GM12878 (cell line): ENCODE results near the gene TOPAZ1. TPM values are rescaled to one million over a fixed set of nuclear protein-coding genes. Genes with fewer than 3 reads are reported as not detected.

Experiments
- ATAC-seq: fragments of 200-7000 bp; cut with Tn5 transposase; 3 replicates; pipeline ENCODE4 v1.9.1; 2020; ENCODE audit warnings: mild to moderate bottlenecking, moderate library complexity
- BruUV-seq: library from RNA; stranded (reverse); fragments of 400-500 nt; replicated peaks from 2 replicates; lab custom pipeline; 2021; lab: Mats Ljungman, UMichigan
- CTCF ChIA-PET: fragments of 300-600 bp; sonication (Branson Sonifier 250); formaldehyde crosslinking; extraction: SDS; loops from one replicate; lab custom pipeline; 2021; ENCODE audit warnings: inconsistent platforms; lab: Yijun Ruan, JAX
- POLR2A ChIA-PET: fragments of 350-600 bp; formaldehyde crosslinking; extraction: SDS; loops from one replicate; lab custom pipeline; 2021; ENCODE audit warnings: inconsistent platforms; lab: Charles Lee
- RAD21 ChIA-PET: fragments of 300-600 bp; sonication (Branson Sonifier 250); formaldehyde crosslinking; loops from one replicate; lab custom pipeline; 2023; ENCODE audit warnings: antibody characterized with exemption; ENCODE audit not compliant: unreplicated experiment; lab: Charles Lee
- SMC1A ChIA-PET: fragments of 300-600 bp; sonication (Branson Sonifier 250); formaldehyde crosslinking; loops from one replicate; lab custom pipeline; 2023; ENCODE audit not compliant: unreplicated experiment, uncharacterized antibody; lab: Charles Lee
- DNase-seq: peaks from one replicate; pipeline ENCODE4 v3.0.0-alpha.2; 2011; ENCODE audit warnings: low read depth, low spot score
- FAIRE-seq: peaks from 3 replicates; lab custom pipeline; 2011; peaks lifted over from hg19 to GRCh38; lab: Jason Lieb, UNC
- H2AFZ ChIP-seq: 2 replicates; pipeline ENCODE4 v1.6.0; 2011; ENCODE audit warnings: low read depth, low read length, control low read depth; ENCODE audit not compliant: control insufficient read depth
- H3K27ac ChIP-seq: 2 replicates; pipeline ENCODE4 v1.5.1; 2011; ENCODE audit warnings: control low read depth; ENCODE audit not compliant: control insufficient read depth, insufficient read depth
- H3K27me3 ChIP-seq, 2 experiments: replicated peaks in 1 of 2; 2 replicates each; pipeline versions ENCODE4 v1.6.0 to v1.6.1; 2011; ENCODE audit warnings: low read length in 1 of 2; ENCODE audit not compliant: control insufficient read depth in 2 of 2, insufficient read depth in 2 of 2
- H3K36me3 ChIP-seq, 2 experiments: 2 replicates each; pipeline ENCODE4 v1.5.1; 2011; ENCODE audit warnings: low read length in 1 of 2; ENCODE audit not compliant: control insufficient read depth in 2 of 2, insufficient read depth in 2 of 2
- H3K4me1 ChIP-seq: 2 replicates; pipeline ENCODE4 v1.6.1; 2011; ENCODE audit warnings: mild to moderate bottlenecking, low read length, moderate library complexity, mixed read lengths; ENCODE audit not compliant: control insufficient read depth, insufficient read depth
- H3K4me2 ChIP-seq: 2 replicates; pipeline ENCODE4 v1.6.0; 2011; ENCODE audit warnings: control low read depth; ENCODE audit not compliant: control insufficient read depth, insufficient read depth
- H3K4me3 ChIP-seq: fragments of 200-600 bp; sonication (generic); 2 replicates; pipeline ENCODE4 v1.5.1; 2016
- H3K79me2 ChIP-seq: 2 replicates; pipeline ENCODE4 v1.6.0; 2011; ENCODE audit warnings: low read length; ENCODE audit not compliant: control insufficient read depth, insufficient read depth
- H3K9ac ChIP-seq: 2 replicates; pipeline ENCODE4 v1.8.0; 2011; ENCODE audit warnings: low read length, control low read depth, mixed read lengths; ENCODE audit not compliant: control insufficient read depth, insufficient read depth
- H3K9me3 ChIP-seq: replicated peaks from 3 replicates; pipeline ENCODE4 v1.5.1; 2011; ENCODE audit warnings: mild to moderate bottlenecking, low read length; ENCODE audit not compliant: control insufficient read depth, insufficient read depth
- H4K20me1 ChIP-seq: 2 replicates; pipeline ENCODE4 v1.6.0; 2011; ENCODE audit not compliant: control insufficient read depth, insufficient read depth
- CBFB ChIP-seq: IDR thresholded peaks from 2 replicates; pipeline ENCODE4 v1.6.1; 2016; ENCODE audit warnings: antibody characterized with exemption, low read depth
- FOS ChIP-seq: IDR thresholded peaks from 3 replicates; pipeline ENCODE4 v1.6.1; 2011; ENCODE audit warnings: borderline replicate concordance; ENCODE audit not compliant: insufficient read length; ENCODE audit errors: extremely low read depth
- FOXM1 ChIP-seq: IDR thresholded peaks from 2 replicates; pipeline ENCODE4 v1.6.1; 2012; ENCODE audit warnings: low read depth, mild to moderate bottlenecking, inconsistent platforms, low read length, moderate library complexity
- HDGF ChIP-seq: fragments of 450-650 bp; IDR thresholded peaks from 2 replicates; pipeline ENCODE4 v1.6.1; 2016; ENCODE audit warnings: antibody characterized with exemption
- JUNB ChIP-seq: IDR thresholded peaks from 2 replicates; pipeline ENCODE4 v1.6.1; 2016; ENCODE audit warnings: antibody characterized with exemption, mild to moderate bottlenecking
- NR2F1 ChIP-seq: fragments of 450-650 bp; conservative IDR thresholded peaks from 2 replicates; pipeline ENCODE4 v1.6.1; 2017; ENCODE audit warnings: mild to moderate bottlenecking
- POU2F2 ChIP-seq: IDR thresholded peaks from 3 replicates; pipeline ENCODE4 v1.6.1; 2011; ENCODE audit warnings: low read depth, mild to moderate bottlenecking, low read length, borderline replicate concordance
- RAD21 ChIP-seq: IDR thresholded peaks from 2 replicates; pipeline ENCODE4 v1.6.1; 2011; ENCODE audit warnings: mild to moderate bottlenecking, low read depth, low read length, moderate library complexity; ENCODE audit not compliant: insufficient read depth
- RAD51 ChIP-seq: fragments of 450-650 bp; IDR thresholded peaks from 2 replicates; pipeline ENCODE4 v1.6.1; 2016; ENCODE audit warnings: moderate library complexity, mild to moderate bottlenecking, inconsistent platforms
- SIX5 ChIP-seq: IDR thresholded peaks from 2 replicates; pipeline ENCODE4 v1.6.1; 2011; ENCODE audit warnings: mild to moderate bottlenecking, low read depth, low read length, moderate library complexity; ENCODE audit not compliant: severe bottlenecking
- SRF ChIP-seq, 2 experiments: IDR thresholded peaks; 2 replicates each; pipeline ENCODE4 v1.6.1; 2011; ENCODE audit warnings: low read depth in 2 of 2, low read length in 2 of 2, mild to moderate bottlenecking in 1 of 2, moderate library complexity in 1 of 2
- STAT1 ChIP-seq: fragments of 450-650 bp; conservative IDR thresholded peaks from 2 replicates; pipeline ENCODE4 v1.6.1; 2014; ENCODE audit warnings: antibody characterized with exemption, mild to moderate bottlenecking
- TBL1XR1 ChIP-seq: IDR thresholded peaks from 2 replicates; pipeline ENCODE4 v1.6.1; 2012; ENCODE audit warnings: low read depth, low read length, improper control_type of control experiment
- ZBTB40 ChIP-seq: fragments of 450-650 bp; IDR thresholded peaks from 2 replicates; pipeline ENCODE4 v1.6.1; 2016; ENCODE audit warnings: mild to moderate bottlenecking, moderate library complexity, borderline replicate concordance
- ZNF207 ChIP-seq: fragments of 450-650 bp; IDR thresholded peaks from 2 replicates; pipeline ENCODE4 v1.6.1; 2014; ENCODE audit warnings: antibody characterized with exemption, mild to moderate bottlenecking, borderline replicate concordance
- ZNF687 ChIP-seq: fragments of 450-650 bp; IDR thresholded peaks from 2 replicates; pipeline ENCODE4 v1.6.1; 2017; ENCODE audit warnings: mild to moderate bottlenecking, moderate library complexity
- WGBS: methylation state at CpG from one replicate; pipeline ENCODE4 v1.1.6; 2016; ENCODE audit warnings: low lambda C conversion rate; ENCODE audit not compliant: insufficient replicate concordance, insufficient coverage; ENCODE audit errors: missing lambda C conversion rate; 5-methylcytosine and 5-hydroxymethylcytosine counted together
- in situ Hi-C: fragments of 300-500 bp; cut with MboI; formaldehyde crosslinking; loops from 9 replicates; pipeline ENCODE4 v1.14.3; 2018; ENCODE audit warnings: mixed read lengths
- intact Hi-C: fragments of 100-400 bp; cut with micrococcal nuclease; formaldehyde crosslinking; loops from one replicate; pipeline ENCODE4 v1.14.2; 2022; ENCODE audit not compliant: unreplicated experiment
- polyA plus RNA-seq, 11 experiments: library from polyadenylated mRNA; depleted of rRNA in 4 of 11; unstranded in 6 of 11; stranded (reverse) in 5 of 11; fragments of >200 nt; fragmentation: Nextera tagmentation in 4 of 11; fragmentation: Illumina TruSeq in 1 of 11; extraction: Ambion mirVana in 4 of 11; extraction: Trizol in 1 of 11; gene quantifications; 1 replicate in 1 of 11; 2 replicates in 10 of 11; pipeline versions ENCODE4 v1.2.1 to v1.2.3, GENCODE V29; 2011 to 2016; ENCODE audit warnings: inconsistent platforms in 2 of 11, missing spikeins in 2 of 11, low read depth in 1 of 11
- total RNA-seq, 4 experiments: library from RNA; depleted of rRNA in 3 of 4; stranded (reverse); fragments of >200 nt in 3 of 4; fragmentation: Illumina TruSeq in 1 of 4; extraction: Trizol in 1 of 4; gene quantifications; 2 replicates each; pipeline versions ENCODE4 v1.2.1 to v1.2.3, GENCODE V29; 2013 to 2021

The TOPAZ1 gene
- total and polyA plus RNA-seq, 10 of the 15 experiments (the other 5 are each of a cell fraction or from before 2014, with no cell fraction given): 0.02 TPM; not detected in 9

GRCh38 chr3:44375450-44375849 is 133.8 kb downstream of the TOPAZ1 start:
- H3K27ac ChIP-seq: no peak overlapping the region
- in situ Hi-C loops: no loop called here
- no peaks in the 10 kb centered on the region; the same call in 2 of the 3 replicates for H3K9me3 ChIP-seq
- no peaks in the 10 kb centered on the region for H3K4me1 ChIP-seq
- no peak overlapping the region for H2AFZ ChIP-seq
- no peaks in the 10 kb centered on the region for H3K79me2 ChIP-seq
- ATAC-seq: no peak
- H4K20me1 ChIP-seq: no peaks in the 10 kb centered on the region
- no peak overlapping the region for H3K9ac ChIP-seq
- no TSS peak for BruUV-seq
- POLR2A ChIA-PET: no interaction called here
- peaks cover 0 to 3% of the 10 kb centered on the region in 2 experiments; a peak in 1 of 4 replicates for H3K36me3 ChIP-seq
- no peak overlapping the region for H3K4me2 ChIP-seq
- TF ChIP-seq NR2F1 (no peak), ZBTB40 (no peak), SIX5 (no peak), ZNF687 (no peak), JUNB (no peak), STAT1 (no peak), RAD21 (no peak), SRF (IDR thresholded peaks at IDR 0.05; ENCODE audit: low read depth in 2 of 2, low read length in 2 of 2) (no peak), FOS (no peak), RAD51 (no peak), TBL1XR1 (no peak), CBFB (no peak), HDGF (no peak), FOXM1 (no peak), POU2F2 (no peak), ZNF207 (no peak)
- RAD21 ChIA-PET: no interaction called here
- CTCF ChIA-PET: no interaction called here
- no peak overlapping the region for H3K4me3 ChIP-seq
- no peak for DNase-seq
- no peak for FAIRE-seq
- intact Hi-C loops: no loop called here
- WGBS: 55% methylated on average over 1 of the region's 1 CpG
- SMC1A ChIA-PET: interaction anchor here (1.3 kb wide), 2 partner anchors 16 to 26 kb away, joined by 3 read pairs; no protein-coding TSS in a partner anchor
- H3K27me3 ChIP-seq: no peaks in the 10 kb centered on the region
